SK-N-SH treated with all-trans-retinoic acid at 6 μM for 48 hours (cell line): Measurements from ENCODE around the gene STARD10.

Source experiments
- ARNTL ChIP-seq: fragments of 450-650 bp; formaldehyde crosslinking; IDR thresholded peaks from 2 replicates; pipeline ENCODE4 v1.5.0; 2020; ENCODE audit warnings: low read depth, mild to moderate bottlenecking, moderate library complexity, borderline replicate concordance
- CREB5 ChIP-seq: fragments of 250-450 bp; sonication (Bioruptor Pico); IDR thresholded peaks from 2 replicates; pipeline ENCODE4 v1.5.1; 2020; ENCODE audit warnings: low read depth, mild to moderate bottlenecking, moderate library complexity
- ESRRG ChIP-seq: fragments of 250-450 bp; sonication (Bioruptor Pico); IDR thresholded peaks from 2 replicates; pipeline ENCODE4 v1.6.1; 2021; ENCODE audit warnings: mild to moderate bottlenecking
- GLIS3 ChIP-seq: fragments of 250-450 bp; sonication (Bioruptor Pico); IDR thresholded peaks from 2 replicates; pipeline ENCODE4 v1.5.0; 2020; ENCODE audit warnings: mild to moderate bottlenecking, moderate library complexity
- ISL1 ChIP-seq: fragments of 250-450 bp; sonication (Bioruptor Pico); IDR thresholded peaks from 2 replicates; pipeline ENCODE4 v2.1.2; 2022; ENCODE audit warnings: mild to moderate bottlenecking, moderate library complexity
- OSR1 ChIP-seq: fragments of 250-450 bp; sonication (Bioruptor Pico); IDR thresholded peaks from 2 replicates; pipeline ENCODE4 v1.8.0; 2022; ENCODE audit warnings: moderate library complexity, mild to moderate bottlenecking, inconsistent platforms
- PATZ1 ChIP-seq: fragments of 250-450 bp; sonication (Bioruptor Pico); IDR thresholded peaks from 2 replicates; pipeline ENCODE4 v1.8.0; 2020; ENCODE audit warnings: mild to moderate bottlenecking, moderate library complexity, borderline replicate concordance
- RARB ChIP-seq: fragments of 250-450 bp; sonication (Bioruptor Pico); IDR thresholded peaks from 2 replicates; pipeline ENCODE4 v1.8.0; 2021; ENCODE audit warnings: mild to moderate bottlenecking, moderate library complexity
- SNAI2 ChIP-seq: fragments of 250-450 bp; sonication (Bioruptor Pico); IDR thresholded peaks from 2 replicates; pipeline ENCODE4 v1.5.0; 2020; ENCODE audit warnings: mild to moderate bottlenecking, moderate library complexity
- TCF4 ChIP-seq: fragments of 250-450 bp; sonication (Bioruptor Pico); IDR thresholded peaks from 2 replicates; pipeline ENCODE4 v1.8.0; 2021; ENCODE audit warnings: mild to moderate bottlenecking, moderate library complexity, borderline replicate concordance
- TOX ChIP-seq: fragments of 250-450 bp; sonication (Bioruptor Pico); IDR thresholded peaks from 2 replicates; pipeline ENCODE4 v1.8.0; 2021; ENCODE audit warnings: mild to moderate bottlenecking, moderate library complexity, borderline replicate concordance

- TF ChIP-seq ARNTL (CRISPR knock-in tag): no peak
- TF ChIP-seq SNAI2 (CRISPR knock-in tag): no peak
- TF ChIP-seq OSR1 (CRISPR knock-in tag): no peak
- TF ChIP-seq GLIS3 (CRISPR knock-in tag): no peak
- TF ChIP-seq CREB5 (CRISPR knock-in tag): no peak
- TF ChIP-seq TOX (CRISPR knock-in tag): no peak
- TF ChIP-seq RARB (CRISPR knock-in tag): no peak
- TF ChIP-seq PATZ1 (CRISPR knock-in tag): no peak
- TF ChIP-seq TCF4: no peak
- no peak for TF ChIP-seq ESRRG
- no peak for TF ChIP-seq ISL1
Observed at GRCh38 chr11:72823105-72823804, 29.4 kb upstream of the STARD10 start.
